Naive thymus-derived CD4-positive, alpha-beta T cell (primary cell): ENCODE data around the gene CGRRF1. TPM values are rescaled to one million over a fixed set of nuclear protein-coding genes. Genes with fewer than 3 reads are reported as not detected.

Source experiments
- ATAC-seq: fragments of 150-1000 bp; cut with Tn5 transposase; 2 replicates; pipeline ENCODE4 v1.10.0; 2021; ENCODE audit warnings: mild to moderate bottlenecking, moderate library complexity
- CTCF ChIA-PET: fragments of 350-600 bp; sonication (Branson Sonifier 250); formaldehyde crosslinking; loops from one replicate; lab custom pipeline; 2021; ENCODE audit warnings: antibody characterized with exemption; lab: Charles Lee
- POLR2A ChIA-PET: fragments of 350-600 bp; sonication (Branson Sonifier 250); formaldehyde crosslinking; loops from one replicate; lab custom pipeline; 2021; ENCODE audit warnings: antibody characterized with exemption, inconsistent platforms; lab: Charles Lee
- DNase-seq, 9 donors: peaks; one replicate each; pipeline versions ENCODE4 v3.0.0 to v3.0.0-alpha.2; 2020 to 2022; ENCODE audit warnings: mixed read lengths in 1 of 9
- H3K27ac ChIP-seq: one replicate; pipeline ENCODE4 v1.7.0; 2013; ENCODE audit warnings: mild to moderate bottlenecking, low read depth, low read length, moderate library complexity
- H3K27me3 ChIP-seq, 2 donors: one replicate each; pipeline ENCODE4 v1.7.0; 2013; ENCODE audit warnings: low read length in 2 of 2, mild to moderate bottlenecking in 2 of 2, moderate library complexity in 2 of 2; ENCODE audit not compliant: control insufficient read depth in 2 of 2, insufficient read depth in 2 of 2
- H3K36me3 ChIP-seq, 3 experiments: 1 replicate in 2 of 3; 2 replicates in 1 of 3; pipeline ENCODE4 v1.7.0; 2013; ENCODE audit warnings: low read length in 3 of 3, mild to moderate bottlenecking in 3 of 3, moderate library complexity in 1 of 3; ENCODE audit not compliant: insufficient read depth in 3 of 3, control insufficient read depth in 2 of 3
- H3K4me1 ChIP-seq, 2 donors: one replicate each; pipeline ENCODE4 v1.7.0; 2013; ENCODE audit warnings: low read length in 2 of 2, mild to moderate bottlenecking in 2 of 2, moderate library complexity in 1 of 2; ENCODE audit not compliant: control insufficient read depth in 2 of 2, insufficient read depth in 2 of 2
- H3K4me3 ChIP-seq: 2 replicates; pipeline ENCODE4 v1.7.0; 2013; ENCODE audit warnings: mild to moderate bottlenecking, low read length
- H3K9me3 ChIP-seq, 3 experiments: 1 replicate in 2 of 3; 2 replicates in 1 of 3; pipeline ENCODE4 v1.7.0; 2013; ENCODE audit warnings: low read length in 3 of 3; ENCODE audit not compliant: control insufficient read depth in 2 of 3
- H3K27ac Mint-ChIP-seq, 9 donors: one replicate each; pipeline ENCODE4 v1.8.0; 2020 to 2022; ENCODE audit warnings: mixed read lengths in 9 of 9, mild to moderate bottlenecking in 8 of 9, moderate library complexity in 5 of 9, inconsistent platforms in 2 of 9
- H3K27me3 Mint-ChIP-seq, 5 donors: one replicate each; pipeline ENCODE4 v1.8.0; 2021 to 2022; ENCODE audit warnings: mixed read lengths in 5 of 5, mild to moderate bottlenecking in 1 of 5
- H3K36me3 Mint-ChIP-seq, 5 donors: one replicate each; pipeline ENCODE4 v1.8.0; 2020 to 2022; ENCODE audit warnings: mixed read lengths in 5 of 5, mild to moderate bottlenecking in 3 of 5, inconsistent platforms in 1 of 5
- H3K4me1 Mint-ChIP-seq, 7 donors: one replicate each; pipeline ENCODE4 v1.8.0; 2020 to 2022; ENCODE audit warnings: mixed read lengths in 7 of 7, mild to moderate bottlenecking in 3 of 7, inconsistent platforms in 1 of 7
- H3K4me3 Mint-ChIP-seq, 10 donors: one replicate each; pipeline ENCODE4 v1.8.0; 2020 to 2022; ENCODE audit warnings: mild to moderate bottlenecking in 10 of 10, mixed read lengths in 10 of 10, moderate library complexity in 6 of 10, inconsistent platforms in 2 of 10
- H3K9me3 Mint-ChIP-seq, 11 donors: one replicate each; pipeline ENCODE4 v1.8.0; 2020 to 2022; ENCODE audit warnings: mixed read lengths in 11 of 11, mild to moderate bottlenecking in 4 of 11, inconsistent platforms in 1 of 11, moderate library complexity in 1 of 11
- intact Hi-C, 2 donors: fragments of 100-400 bp; cut with micrococcal nuclease; formaldehyde crosslinking; loops; one replicate each; pipeline ENCODE4 v1.15.1; 2023
- polyA plus RNA-seq, 2 donors: library from polyadenylated mRNA; unstranded; fragments of 300-500 nt; fragmentation: Illumina TruSeq; gene quantifications; one replicate each; pipeline ENCODE4 v1.2.3, GENCODE V29; 2021
- total RNA-seq, 6 experiments: library from RNA in 5 of 6; stranded (reverse) in 5 of 6; gene quantifications; 1 replicate in 5 of 6; 2 replicates in 1 of 6; pipeline ENCODE4 v1.2.3 and lab custom pipeline; 2021 to 2026

Gene CGRRF1
- total and polyA plus RNA-seq, 7 experiments from 2014 or later: 11.2 to 24.1 (median 17.9) TPM

DNA sequence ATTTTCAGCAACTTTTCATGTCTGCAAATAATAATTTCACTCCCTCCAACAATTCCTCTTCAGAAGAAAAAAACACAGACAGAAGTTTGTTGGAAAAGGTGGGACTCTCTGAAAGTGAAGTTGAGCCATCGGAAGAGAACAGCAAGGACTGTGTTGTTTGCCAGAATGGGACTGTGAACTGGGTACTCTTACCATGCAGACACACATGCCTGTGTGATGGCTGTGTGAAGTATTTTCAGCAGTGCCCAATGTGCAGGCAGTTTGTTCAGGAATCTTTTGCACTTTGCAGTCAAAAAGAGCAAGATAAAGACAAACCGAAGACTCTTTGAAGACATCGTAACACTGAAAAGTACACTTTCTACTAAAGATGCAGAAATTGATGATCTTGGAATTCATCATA is 28.3 kb downstream of the CGRRF1 start:
- Mint-ChIP-seq H3K27ac (no peak overlapping the region), H3K36me3 (peaks cover 0 to 22% (median 3%) of the 10 kb centered on the region in 5 donors), H3K27me3 (no peaks in the 10 kb centered on the region), H3K4me3 (no peak overlapping the region), H3K4me1 (peaks cover 0 to 2% (median 0%) of the 10 kb centered on the region in 7 donors), H3K9me3 (no peaks in the 10 kb centered on the region)
- Histone ChIP-seq H3K4me3 (no peak overlapping the region), H3K4me1 (no peaks in the 10 kb centered on the region), H3K9me3 (no peaks in the 10 kb centered on the region), H3K36me3 (peaks cover 0 to 8% (median 8%) of the 10 kb centered on the region in 3 experiments), H3K27me3 (no peaks in the 10 kb centered on the region), H3K27ac (no peak overlapping the region)
- CTCF ChIA-PET: no interaction called here
- POLR2A ChIA-PET: no interaction called here
- DNase-seq (no peak), ATAC-seq (no peak)
- intact Hi-C loops: no loop called here

DNA sequence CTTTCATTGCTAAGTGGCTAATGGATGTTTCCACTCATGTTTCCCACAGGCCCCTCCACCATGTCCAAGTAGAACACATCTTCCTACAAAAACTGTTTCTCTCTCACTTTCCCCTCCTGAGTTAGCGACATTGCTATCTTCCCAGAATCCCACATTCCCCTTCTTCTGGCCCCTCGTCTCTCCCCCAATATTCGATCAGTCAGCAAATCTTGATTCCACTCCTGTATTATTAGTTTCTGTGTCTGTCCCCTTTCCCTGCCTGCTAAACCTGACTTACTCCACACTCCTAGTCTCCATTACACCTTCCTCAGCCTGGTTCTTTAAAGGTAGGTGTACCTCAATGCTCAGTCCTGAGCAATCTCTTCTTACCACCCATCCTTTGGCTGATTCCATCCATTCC is 37.9 kb downstream of the CGRRF1 start:
- Histone ChIP-seq H3K36me3 (no peaks in the 10 kb centered on the region), H3K9me3 (no peaks in the 10 kb centered on the region), H3K4me3 (no peak overlapping the region), H3K27me3 (no peaks in the 10 kb centered on the region), H3K27ac (no peak overlapping the region), H3K4me1 (no peaks in the 10 kb centered on the region)
- no peak for DNase-seq
- Mint-ChIP-seq H3K27ac (peak overlapping the region in 1 of 9 donors; percentile 56), H3K4me3 (no peak overlapping the region), H3K9me3 (peaks cover 0 to 2% (median 0%) of the 10 kb centered on the region in 11 donors), H3K36me3 (peaks cover 0 to 11% (median 0%) of the 10 kb centered on the region in 5 donors), H3K4me1 (no peaks in the 10 kb centered on the region), H3K27me3 (peaks cover 0 to 6% (median 0%) of the 10 kb centered on the region in 5 donors)
- ChIA-PET POLR2A (no interaction called here), CTCF (interaction anchor here (0.5 kb wide), 1 partner anchor 1942 kb away, joined by 3 read pairs; no protein-coding TSS in a partner anchor)
- intact Hi-C loops: no loop called here
- no peak for ATAC-seq

DNA sequence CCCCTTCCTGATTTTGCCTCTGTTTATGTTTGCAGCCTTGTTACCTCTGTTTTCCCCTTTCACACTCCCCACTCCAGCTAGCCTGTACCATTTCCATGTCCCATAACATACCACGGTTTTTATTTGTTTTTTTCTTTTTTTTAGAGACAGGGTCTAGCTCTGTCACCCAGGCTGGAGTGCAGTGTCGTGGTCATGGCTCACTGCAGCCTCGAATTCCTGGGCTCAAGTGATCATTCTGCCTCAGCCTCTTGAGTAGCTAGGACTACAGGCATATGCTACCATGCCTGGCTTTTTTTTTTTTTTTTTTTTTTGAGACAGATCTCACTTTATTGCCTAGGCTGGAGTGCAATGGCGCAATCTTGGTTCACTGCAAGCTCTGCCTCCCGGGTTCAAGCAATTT is 38.8 kb downstream of the CGRRF1 start:
- Mint-ChIP-seq H3K27ac (no peak overlapping the region), H3K9me3 (peaks cover 0 to 2% (median 0%) of the 10 kb centered on the region in 11 donors), H3K27me3 (peaks cover 0 to 6% (median 5%) of the 10 kb centered on the region in 5 donors), H3K4me3 (no peak overlapping the region), H3K4me1 (no peaks in the 10 kb centered on the region), H3K36me3 (peaks cover 0 to 11% (median 0%) of the 10 kb centered on the region in 5 donors)
- DNase-seq (no peak), ATAC-seq (no peak)
- POLR2A ChIA-PET: interaction anchor here (0.6 kb wide), 1 partner anchor 133 kb away, joined by 4 read pairs; no protein-coding TSS in a partner anchor
- no peak overlapping the region for H3K27ac ChIP-seq
- H3K4me3 ChIP-seq: no peak overlapping the region
- H3K9me3 ChIP-seq: no peaks in the 10 kb centered on the region
- H3K36me3 ChIP-seq: no peaks in the 10 kb centered on the region
- intact Hi-C loops: no loop called here
- H3K27me3 ChIP-seq: no peaks in the 10 kb centered on the region
- CTCF ChIA-PET: no interaction called here
- H3K4me1 ChIP-seq: no peaks in the 10 kb centered on the region

DNA sequence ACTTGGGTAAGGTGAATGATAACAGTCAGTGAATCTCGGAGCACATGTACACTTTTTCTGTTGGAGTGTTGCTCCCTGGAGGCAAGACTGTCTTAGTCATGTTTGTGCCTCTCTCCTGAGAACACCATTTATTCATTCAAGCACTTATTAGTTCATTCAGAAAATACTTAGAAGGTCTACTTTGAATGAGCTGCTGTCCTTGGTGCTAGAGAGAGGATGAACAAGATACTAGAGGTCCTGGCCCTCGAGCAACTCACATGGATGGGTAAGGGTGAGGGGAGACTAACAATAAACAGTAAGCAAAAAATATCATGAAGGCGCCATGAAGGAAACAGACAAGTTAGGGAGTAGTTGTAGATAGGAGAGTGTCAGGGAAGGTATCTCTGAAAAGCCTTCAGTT is 40.2 kb downstream of the CGRRF1 start:
- H3K4me1 ChIP-seq: no peaks in the 10 kb centered on the region
- H3K4me3 Mint-ChIP-seq: no peak overlapping the region
- H3K36me3 ChIP-seq: no peaks in the 10 kb centered on the region
- H3K27me3 ChIP-seq: no peaks in the 10 kb centered on the region
- peak overlapping the region in 1 of 9 donors; percentile 13 for H3K27ac Mint-ChIP-seq
- ChIA-PET CTCF (no interaction called here), POLR2A (no interaction called here)
- no peaks in the 10 kb centered on the region for H3K9me3 Mint-ChIP-seq
- intact Hi-C loops: no loop called here
- no peak overlapping the region for H3K4me3 ChIP-seq
- H3K36me3 Mint-ChIP-seq: peaks cover 0 to 11% (median 0%) of the 10 kb centered on the region in 5 donors
- peaks cover 0 to 9% (median 7%) of the 10 kb centered on the region in 5 donors for H3K27me3 Mint-ChIP-seq
- H3K27ac ChIP-seq: no peak overlapping the region
- ATAC-seq: no peak
- no peak for DNase-seq
- no peaks in the 10 kb centered on the region for H3K4me1 Mint-ChIP-seq
- H3K9me3 ChIP-seq: no peaks in the 10 kb centered on the region

DNA sequence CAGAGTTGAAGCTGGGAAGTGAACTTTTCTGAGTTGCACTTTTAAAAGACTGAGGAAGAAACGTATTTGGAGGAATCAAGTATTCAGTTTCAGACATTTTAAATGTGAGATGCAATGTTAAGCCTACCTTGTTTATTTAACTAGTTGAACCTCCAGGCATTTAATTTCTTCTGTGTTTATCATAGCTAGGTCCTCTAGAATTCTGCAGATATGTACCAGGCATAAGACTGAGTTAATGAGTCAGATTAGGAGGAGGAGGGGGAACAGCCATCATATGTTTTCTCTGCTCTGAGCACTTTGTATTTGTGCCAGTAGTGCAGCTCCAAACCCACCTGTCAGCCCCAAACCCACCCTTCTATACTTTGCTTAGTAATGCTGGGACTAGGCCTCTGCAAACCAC is 40.8 kb downstream of the CGRRF1 start:
- no peaks in the 10 kb centered on the region for H3K9me3 ChIP-seq
- CTCF ChIA-PET: no interaction called here
- no peak overlapping the region for H3K4me3 Mint-ChIP-seq
- no peaks in the 10 kb centered on the region for H3K27me3 ChIP-seq
- POLR2A ChIA-PET: no interaction called here
- no peak overlapping the region for H3K4me3 ChIP-seq
- H3K36me3 ChIP-seq: no peaks in the 10 kb centered on the region
- peaks cover 0 to 12% (median 7%) of the 10 kb centered on the region in 5 donors for H3K27me3 Mint-ChIP-seq
- no peak for ATAC-seq
- H3K36me3 Mint-ChIP-seq: peaks cover 0 to 11% (median 0%) of the 10 kb centered on the region in 5 donors
- H3K27ac ChIP-seq: no peak overlapping the region
- no peak for DNase-seq
- no peaks in the 10 kb centered on the region for H3K9me3 Mint-ChIP-seq
- intact Hi-C loops: no loop called here
- H3K4me1 ChIP-seq: no peaks in the 10 kb centered on the region
- no peak overlapping the region for H3K27ac Mint-ChIP-seq
- peaks cover 0 to 4% (median 0%) of the 10 kb centered on the region in 7 donors for H3K4me1 Mint-ChIP-seq

DNA sequence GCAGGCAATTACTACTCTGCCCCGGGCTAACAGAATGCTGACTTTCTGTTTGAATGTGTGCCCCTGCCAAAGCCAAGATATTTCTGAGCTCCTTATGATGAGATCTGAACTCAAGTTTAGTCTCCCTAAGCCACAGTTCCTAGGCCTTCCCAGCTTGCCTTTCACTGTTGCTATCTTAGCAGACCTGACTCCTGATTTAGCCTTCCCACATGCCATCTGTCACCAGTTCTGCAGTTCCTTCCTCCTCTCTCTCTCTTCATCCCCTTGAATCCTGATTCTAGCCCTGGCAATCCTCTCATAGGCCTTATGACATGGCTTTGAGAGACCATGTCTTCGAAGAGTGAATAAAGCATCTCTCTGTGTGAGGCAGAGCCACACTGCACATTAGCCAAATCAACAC is 44.7 kb downstream of the CGRRF1 start:
- H3K27ac ChIP-seq: no peak overlapping the region
- no peaks in the 10 kb centered on the region for H3K27me3 ChIP-seq
- Mint-ChIP-seq H3K36me3 (peaks cover 0 to 5% (median 0%) of the 10 kb centered on the region in 5 donors), H3K4me1 (peaks cover 0 to 5% (median 0%) of the 10 kb centered on the region in 7 donors), H3K9me3 (no peaks in the 10 kb centered on the region), H3K4me3 (no peak overlapping the region), H3K27me3 (peaks cover 6 to 16% (median 11%) of the 10 kb centered on the region in 5 donors), H3K27ac (no peak overlapping the region)
- H3K36me3 ChIP-seq: no peaks in the 10 kb centered on the region
- ATAC-seq (no peak), DNase-seq (no peak)
- no peaks in the 10 kb centered on the region for H3K9me3 ChIP-seq
- intact Hi-C loops: no loop called here
- CTCF ChIA-PET: no interaction called here
- no peak overlapping the region for H3K4me3 ChIP-seq
- no peaks in the 10 kb centered on the region for H3K4me1 ChIP-seq
- POLR2A ChIA-PET: no interaction called here

DNA sequence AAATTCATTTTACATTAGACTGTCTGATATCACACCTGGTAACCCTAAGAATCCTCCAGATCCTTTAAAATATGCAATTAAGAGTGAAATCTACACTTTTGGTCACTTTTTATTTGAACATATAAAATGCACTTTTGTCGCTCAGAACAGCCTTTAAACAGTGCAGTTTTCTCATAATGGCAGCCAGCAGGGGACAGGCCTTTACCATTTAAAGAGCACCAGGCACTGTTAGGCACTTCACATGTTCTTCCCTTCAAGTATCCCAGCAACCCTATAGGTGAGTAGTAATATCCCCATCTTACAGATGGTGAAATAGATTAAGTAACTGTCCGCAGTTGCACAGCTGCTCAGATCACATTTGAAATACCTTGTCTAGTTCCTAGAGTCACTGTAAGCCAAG is 45.9 kb downstream of the CGRRF1 start:
- Mint-ChIP-seq H3K4me1 (peaks cover 0 to 5% (median 0%) of the 10 kb centered on the region in 7 donors), H3K9me3 (no peaks in the 10 kb centered on the region), H3K4me3 (no peak overlapping the region), H3K27me3 (peaks cover 6 to 16% (median 11%) of the 10 kb centered on the region in 5 donors), H3K27ac (no peak overlapping the region), H3K36me3 (no peaks in the 10 kb centered on the region)
- DNase-seq (no peak), ATAC-seq (no peak)
- Histone ChIP-seq H3K27me3 (no peaks in the 10 kb centered on the region), H3K4me1 (no peaks in the 10 kb centered on the region), H3K9me3 (no peaks in the 10 kb centered on the region), H3K36me3 (no peaks in the 10 kb centered on the region), H3K27ac (no peak overlapping the region), H3K4me3 (no peak overlapping the region)
- POLR2A ChIA-PET: no interaction called here
- CTCF ChIA-PET: no interaction called here
- intact Hi-C loops: no loop called here
